Nephron (organoid): ENCODE results near the gene HPN.

Experiments used
- H3K27ac Mint-ChIP-seq, 3 experiments: 2 replicates each; pipeline ENCODE4 v1.8.0; 2020; ENCODE audit warnings: mixed read lengths in 3 of 3, mild to moderate bottlenecking in 2 of 3, moderate library complexity in 1 of 3
- H3K27me3 Mint-ChIP-seq: 2 replicates; pipeline ENCODE4 v1.8.0; 2021; ENCODE audit warnings: low read depth, mild to moderate bottlenecking, moderate library complexity, mixed read lengths
- H3K36me3 Mint-ChIP-seq: 2 replicates; pipeline ENCODE4 v1.8.0; 2020; ENCODE audit warnings: low read depth, mixed read lengths
- H3K4me1 Mint-ChIP-seq: 2 replicates; pipeline ENCODE4 v1.8.0; 2020; ENCODE audit warnings: mixed read lengths
- H3K4me3 Mint-ChIP-seq, 3 experiments: 2 replicates each; pipeline ENCODE4 v1.8.0; 2020; ENCODE audit warnings: mild to moderate bottlenecking in 3 of 3, mixed read lengths in 3 of 3, moderate library complexity in 2 of 3
- H3K9me3 Mint-ChIP-seq: 2 replicates; pipeline ENCODE4 v1.8.0; 2020; ENCODE audit warnings: mixed read lengths
- CTCF ChIP-seq, 3 experiments: fragments of 200-600 bp; sonication (generic); IDR thresholded peaks; one replicate each; pipeline ENCODE4 v1.5.0; 2021; ENCODE audit warnings: antibody characterized with exemption in 3 of 3; ENCODE audit not compliant: unreplicated experiment in 3 of 3

Gene HPN

GRCh38 chr19:35066691-35067563, 25.4 kb downstream of the HPN start:
- peak; percentile 77 to 87 (median 78) for TF ChIP-seq CTCF (IDR thresholded peaks at IDR 0.05; ENCODE audit: unreplicated experiment in 3 of 3)
- Mint-ChIP-seq H3K9me3 (no peaks in the 10 kb centered on the region), H3K36me3 (no peaks in the 10 kb centered on the region), H3K27me3 (peaks cover 19% of the 10 kb centered on the region), H3K27ac (peak overlapping the region in 1 of 3 experiments; percentile 35), H3K4me1 (peaks cover 23% of the 10 kb centered on the region), H3K4me3 (no peak overlapping the region)

- H3K36me3 Mint-ChIP-seq: no peaks in the 10 kb centered on the region
- peak overlapping the region in 2 of 3 experiments; percentile 29 to 52 for H3K4me3 Mint-ChIP-seq
- H3K9me3 Mint-ChIP-seq: no peaks in the 10 kb centered on the region
- H3K4me1 Mint-ChIP-seq: peaks cover 23% of the 10 kb centered on the region
- peak overlapping the region; percentile 68 to 97 (median 74) for H3K27ac Mint-ChIP-seq
- no peak for TF ChIP-seq CTCF (IDR thresholded peaks at IDR 0.05; ENCODE audit: unreplicated experiment in 3 of 3)
- peaks cover 14% of the 10 kb centered on the region for H3K27me3 Mint-ChIP-seq
These were observed 27.6 kb downstream of the HPN start for GRCh38 chr19:35068941-35069634.

- Mint-ChIP-seq H3K4me1 (peaks cover 23% of the 10 kb centered on the region), H3K27ac (peak overlapping the region in 1 of 3 experiments; percentile 58), H3K9me3 (no peaks in the 10 kb centered on the region), H3K27me3 (peaks cover 14% of the 10 kb centered on the region), H3K4me3 (no peak overlapping the region), H3K36me3 (no peaks in the 10 kb centered on the region)
- no peak for TF ChIP-seq CTCF (IDR thresholded peaks at IDR 0.05; ENCODE audit: unreplicated experiment in 3 of 3)
These were observed 28.2 kb downstream of the HPN start for GRCh38 chr19:35069696-35070095.

- Mint-ChIP-seq H3K4me1 (peaks cover 23% of the 10 kb centered on the region), H3K9me3 (no peaks in the 10 kb centered on the region), H3K27me3 (peaks cover 19% of the 10 kb centered on the region), H3K36me3 (no peaks in the 10 kb centered on the region), H3K4me3 (no peak overlapping the region), H3K27ac (no peak overlapping the region)
- no peak for TF ChIP-seq CTCF (IDR thresholded peaks at IDR 0.05; ENCODE audit: unreplicated experiment in 3 of 3)
These were observed 28.9 kb downstream of the HPN start for GRCh38 chr19:35070471-35070870.

GRCh38 chr19:35073516-35073915, 32.0 kb downstream of the HPN start:
- H3K9me3 Mint-ChIP-seq: no peaks in the 10 kb centered on the region
- peaks cover 16% of the 10 kb centered on the region for H3K4me1 Mint-ChIP-seq
- TF ChIP-seq CTCF (IDR thresholded peaks at IDR 0.05; ENCODE audit: unreplicated experiment in 3 of 3): no peak
- no peaks in the 10 kb centered on the region for H3K36me3 Mint-ChIP-seq
- H3K27me3 Mint-ChIP-seq: peaks cover 14% of the 10 kb centered on the region
- no peak overlapping the region for H3K4me3 Mint-ChIP-seq
- no peak overlapping the region for H3K27ac Mint-ChIP-seq
